ENCODE results near the gene SLC6A3. TPM values are rescaled to one million over a fixed set of nuclear protein-coding genes. Genes with fewer than 3 reads are reported as not detected.

Gene SLC6A3
- total and polyA plus RNA-seq, 2 donors (not counting 3 experiments of a cell fraction or from before 2014, with no cell fraction given), result not detected

- Histone ChIP-seq H3K36me3 (ENCODE audit: control insufficient read depth in 2 of 2, extremely low read depth in 1 of 2, insufficient read depth in 2 of 2, low read length in 2 of 2) (no peaks in the 10 kb centered on the region), H3K4me1 (ENCODE audit: control insufficient read depth, extremely low read depth, insufficient read depth, low read length) (no peaks in the 10 kb centered on the region), H3K79me2 (ENCODE audit: control insufficient read depth, insufficient read depth, low read length) (no peaks in the 10 kb centered on the region), H2AFZ (ENCODE audit: low read depth, low read length) (no peak overlapping the region), H3K9me1 (replicated peaks; ENCODE audit: control insufficient read depth, extremely low read depth, insufficient read depth, low read length) (no peaks in the 10 kb centered on the region), H4K20me1 (replicated peaks; ENCODE audit: control insufficient read depth, extremely low read depth, insufficient read depth, low read length) (no peaks in the 10 kb centered on the region), H3K4me3 (replicated peaks in 1 of 3; ENCODE audit: insufficient read depth in 1 of 3, low read depth in 1 of 3, low read length in 3 of 3) (no peak overlapping the region), H3K4me2 (ENCODE audit: insufficient read depth, low read length) (no peak overlapping the region), H3K27ac (ENCODE audit: insufficient read depth, low read depth, low read length) (no peak overlapping the region), H3K9me3 (replicated peaks; ENCODE audit: control insufficient read depth, insufficient read depth, low read length) (no peaks in the 10 kb centered on the region), H3K9ac (replicated peaks; ENCODE audit: extremely low read depth, insufficient read depth, low read length) (no peak overlapping the region), H3K27me3 (ENCODE audit: control insufficient read depth in 2 of 2, insufficient read depth in 2 of 2, low read length in 2 of 2) (no peaks in the 10 kb centered on the region)
- DNase-seq (ENCODE audit: low read depth, low spot score) (no peak), FAIRE-seq (no peak)
- no TSS peak for BruUV-seq (replicated peaks)
- no peak for TF ChIP-seq EZH2 (IDR thresholded peaks at IDR 0.05; ENCODE audit: borderline replicate concordance, low read depth, low read length, severe bottlenecking)
- TF ChIP-seq JUN (IDR thresholded peaks at IDR 0.05; ENCODE audit: borderline replicate concordance, insufficient read depth, insufficient read length, low read depth), result no peak
- no peak for TF ChIP-seq CTCF (IDR thresholded peaks at IDR 0.05; ENCODE audit: extremely low read depth in 1 of 2, insufficient read depth in 1 of 2, low read depth in 1 of 2, low read length in 2 of 2)
- no peak for TF ChIP-seq GATA2 (IDR thresholded peaks at IDR 0.05; ENCODE audit: insufficient read depth, insufficient read length, low read depth, low read length)
- no peak for TF ChIP-seq POLR2AphosphoS5 (IDR thresholded peaks at IDR 0.05; ENCODE audit: insufficient read depth, low read depth, low read length)
- no peak for TF ChIP-seq FOS (IDR thresholded peaks at IDR 0.05; ENCODE audit: borderline replicate concordance, insufficient read depth, low read length)
- no peak for TF ChIP-seq POLR2A (IDR thresholded peaks at IDR 0.05; ENCODE audit: low read depth, low read length)
- TF ChIP-seq MYC (IDR thresholded peaks at IDR 0.05; ENCODE audit: low read depth, low read length), result no peak
- no peak for TF ChIP-seq MAX (IDR thresholded peaks at IDR 0.05; ENCODE audit: insufficient read depth, insufficient read length)
- dilution Hi-C loops (cut with MboI; ENCODE audit: extremely low pct_ligation_motif_present, low sequenced_read_pairs), result no loop called here
- CTCF ChIA-PET, result no interaction called here
- intact Hi-C loops (cut with micrococcal nuclease), result no loop called here
- POLR2A ChIA-PET, result no interaction called here
Observed at GRCh38 chr5:1401536-1402138, 43.6 kb downstream of the SLC6A3 start.
